HG02970 (cell line): Measurements from ENCODE around the gene ABCG4.
"Not testable (repeated sequence)": the region's sequence is repeated elsewhere in the genome, so short reads cannot be mapped to it uniquely, and the experiment has no call there.

ENCODE experiments used
- ATAC-seq: cut with Tn5 transposase; IDR thresholded peaks from one replicate; pipeline ENCODE4 v1.9.1; 2021; ENCODE audit warnings: mild to moderate bottlenecking, moderate library complexity, moderate number of reproducible peaks; ENCODE audit not compliant: unreplicated experiment, low FRiP score

ABCG4 gene

GRCh38 chr11:119149018-119149785, at the start of gene ABCG4:
TSS of gene ABCG4 (plus strand) at chr11:119149052. CDS start at chr11:119149966, 914 bp downstream.
- ATAC-seq: no peak

- no peak for ATAC-seq
These were observed 49.1 kb upstream of the ABCG4 start for GRCh38 chr11:119099711-119100110.

- no peak for ATAC-seq
These were observed 48.4 kb upstream of the ABCG4 start for GRCh38 chr11:119100246-119100970.

- no peak for ATAC-seq
These were observed 47.7 kb upstream of the ABCG4 start for GRCh38 chr11:119100994-119101758.

GRCh38 chr11:119101759-119102423, 47.0 kb upstream of the ABCG4 start, which contains the start of gene DPAGT1:
TSS of gene DPAGT1 (minus strand) at chr11:119101853. CDS start at chr11:119101655, 198 bp downstream.
- peak; percentile 71 for ATAC-seq

- not testable (repeated sequence) for ATAC-seq
These were observed 45.6 kb upstream of the ABCG4 start for GRCh38 chr11:119103161-119103664.

- no peak for ATAC-seq
These were observed 45.1 kb upstream of the ABCG4 start for GRCh38 chr11:119103793-119104192.

GRCh38 chr11:119106564-119107537, 42.0 kb upstream of the ABCG4 start, which contains the start of gene C2CD2L:
TSS of gene C2CD2L (plus strand) at chr11:119107344. CDS start at chr11:119107742, 398 bp downstream.
- peak; percentile 57 for ATAC-seq

- ATAC-seq: peak; percentile 25
These were observed 41.2 kb upstream of the ABCG4 start for GRCh38 chr11:119107538-119108145.

- ATAC-seq: no peak
These were observed 40.6 kb upstream of the ABCG4 start for GRCh38 chr11:119108146-119108856.

GRCh38 chr11:119108857-119109221, 40.0 kb upstream of the ABCG4 start:
- ATAC-seq: no peak

GRCh38 chr11:119109843-119110242, 39.0 kb upstream of the ABCG4 start:
- ATAC-seq: no peak

- no peak for ATAC-seq
These were observed 38.4 kb upstream of the ABCG4 start for GRCh38 chr11:119110439-119110838.

- ATAC-seq: no peak
These were observed 37.4 kb upstream of the ABCG4 start for GRCh38 chr11:119111361-119111925.

GRCh38 chr11:119112314-119113020, 36.4 kb upstream of the ABCG4 start:
- ATAC-seq: no peak

- no peak for ATAC-seq
These were observed 35.1 kb upstream of the ABCG4 start for GRCh38 chr11:119113716-119114115.

- ATAC-seq: no peak
These were observed 34.5 kb upstream of the ABCG4 start for GRCh38 chr11:119114351-119114750.
